ENCODE data around the gene RBM24.

DNA sequence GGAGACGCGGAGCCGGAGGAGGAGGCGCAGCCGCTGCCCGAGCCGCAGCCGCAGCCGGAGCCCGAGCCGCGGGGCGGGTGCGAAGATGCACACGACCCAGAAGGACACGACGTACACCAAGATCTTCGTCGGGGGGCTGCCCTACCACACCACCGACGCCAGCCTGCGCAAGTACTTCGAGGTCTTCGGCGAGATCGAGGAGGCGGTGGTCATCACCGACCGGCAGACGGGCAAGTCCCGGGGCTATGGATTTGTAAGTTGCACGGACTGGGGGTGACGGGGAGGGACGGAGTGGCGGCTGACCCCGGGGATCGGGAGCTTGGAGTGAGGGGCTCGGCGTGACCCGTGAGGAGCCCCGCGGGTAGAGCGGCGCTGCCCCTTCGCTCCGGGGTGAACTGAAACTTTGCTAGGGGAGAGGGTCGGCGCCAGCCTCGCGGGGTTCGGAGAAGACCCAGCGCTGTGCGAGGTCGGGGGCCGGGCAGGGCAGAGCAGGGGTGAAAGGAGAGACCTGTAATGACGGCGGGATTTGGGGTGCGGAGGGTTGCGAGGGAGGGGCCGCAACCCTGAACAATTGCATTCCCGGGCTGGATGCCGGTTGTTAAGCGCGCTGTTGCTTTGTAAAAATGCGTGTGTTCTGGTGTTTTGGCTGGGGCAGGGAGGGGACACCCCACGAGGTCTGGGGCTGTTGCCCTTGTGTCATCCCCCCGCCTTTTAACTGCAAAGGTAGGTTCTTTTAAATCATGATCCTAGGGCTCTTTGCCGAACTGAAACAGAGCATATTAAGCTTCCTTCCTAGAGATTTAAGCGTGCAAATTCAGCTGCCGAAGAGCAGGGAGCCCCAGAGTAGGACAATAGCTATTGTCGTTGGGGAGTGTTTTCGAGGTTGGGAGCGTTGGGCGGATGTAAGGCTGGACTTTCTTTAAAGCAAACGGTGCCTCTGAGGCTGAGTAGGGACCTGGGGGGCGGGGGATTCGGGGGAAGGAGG is 628 bp downstream of the RBM24 start:
- TF ChIP-seq, protein P1, sequence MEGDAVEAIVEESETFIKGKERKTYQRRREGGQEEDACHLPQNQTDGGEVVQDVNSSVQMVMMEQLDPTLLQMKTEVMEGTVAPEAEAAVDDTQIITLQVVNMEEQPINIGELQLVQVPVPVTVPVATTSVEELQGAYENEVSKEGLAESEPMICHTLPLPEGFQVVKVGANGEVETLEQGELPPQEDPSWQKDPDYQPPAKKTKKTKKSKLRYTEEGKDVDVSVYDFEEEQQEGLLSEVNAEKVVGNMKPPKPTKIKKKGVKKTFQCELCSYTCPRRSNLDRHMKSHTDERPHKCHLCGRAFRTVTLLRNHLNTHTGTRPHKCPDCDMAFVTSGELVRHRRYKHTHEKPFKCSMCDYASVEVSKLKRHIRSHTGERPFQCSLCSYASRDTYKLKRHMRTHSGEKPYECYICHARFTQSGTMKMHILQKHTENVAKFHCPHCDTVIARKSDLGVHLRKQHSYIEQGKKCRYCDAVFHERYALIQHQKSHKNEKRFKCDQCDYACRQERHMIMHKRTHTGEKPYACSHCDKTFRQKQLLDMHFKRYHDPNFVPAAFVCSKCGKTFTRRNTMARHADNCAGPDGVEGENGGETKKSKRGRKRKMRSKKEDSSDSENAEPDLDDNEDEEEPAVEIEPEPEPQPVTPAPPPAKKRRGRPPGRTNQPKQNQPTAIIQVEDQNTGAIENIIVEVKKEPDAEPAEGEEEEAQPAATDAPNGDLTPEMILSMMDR (conservative IDR thresholded peaks at IDR 0.05; ENCODE audit: low read depth, low read length) = no peak
- no peak for TF ChIP-seq EZH2 (IDR thresholded peaks at IDR 0.05; ENCODE audit: borderline replicate concordance, low read depth, low read length, poor library complexity, severe bottlenecking)

All from A673 (cell line).